Lung (tissue), 12 donors: ENCODE results near the gene RPP25. TPM values are rescaled to one million over a fixed set of nuclear protein-coding genes. Genes with fewer than 3 reads are reported as not detected.

Source experiments
- ATAC-seq: fragments of 200-7000 bp; cut with Tn5 transposase; one replicate; pipeline ENCODE4 v1.9.1; 2020; ENCODE audit warnings: moderate number of reproducible peaks; ENCODE audit not compliant: insufficient read depth, low FRiP score
- DNase-seq, 3 donors: peaks; one replicate each; pipeline ENCODE4 v3.0.0-alpha.2; 2013 to 2017
- H3K27ac ChIP-seq, 2 donors: one replicate each; pipeline ENCODE4 v1.5.1; 2013; ENCODE audit warnings: mild to moderate bottlenecking in 2 of 2, moderate library complexity in 2 of 2, control low read depth in 1 of 2, inconsistent platforms in 1 of 2, low read depth in 1 of 2, low read length in 1 of 2
- H3K27me3 ChIP-seq, 3 donors: one replicate each; pipeline ENCODE4 v1.5.1; 2013; ENCODE audit warnings: low read length in 2 of 3; ENCODE audit not compliant: control insufficient read depth in 3 of 3, insufficient read depth in 3 of 3
- H3K36me3 ChIP-seq, 4 donors: one replicate each; pipeline ENCODE4 v1.5.1; 2013; ENCODE audit warnings: low read length in 4 of 4, mild to moderate bottlenecking in 1 of 4, moderate library complexity in 1 of 4; ENCODE audit not compliant: control insufficient read depth in 4 of 4, insufficient read depth in 4 of 4
- H3K4me1 ChIP-seq, 5 donors: one replicate each; pipeline ENCODE4 v1.5.1; 2013; ENCODE audit warnings: low read length in 5 of 5, mild to moderate bottlenecking in 2 of 5, moderate library complexity in 1 of 5; ENCODE audit not compliant: control insufficient read depth in 5 of 5, insufficient read depth in 5 of 5
- H3K4me3 ChIP-seq: one replicate; pipeline ENCODE4 v1.5.1; 2013; ENCODE audit warnings: mild to moderate bottlenecking, control low read depth, moderate library complexity
- H3K9ac ChIP-seq, 2 donors: one replicate each; pipeline ENCODE4 v1.5.1; 2013; ENCODE audit warnings: low read length in 2 of 2, control low read depth in 1 of 2; ENCODE audit not compliant: insufficient read depth in 1 of 2
- H3K9me3 ChIP-seq, 4 donors: one replicate each; pipeline ENCODE4 v1.5.1; 2013; ENCODE audit warnings: low read length in 3 of 4, mild to moderate bottlenecking in 1 of 4, moderate library complexity in 1 of 4; ENCODE audit not compliant: control insufficient read depth in 4 of 4, insufficient read depth in 3 of 4
- WGBS, 2 donors: extraction: QIAGEN DNeasy Blood & Tissue Kit; methylation state at CpG; one replicate each; pipeline ENCODE4 v1.1.7; 2013; 5-methylcytosine and 5-hydroxymethylcytosine counted together
- polyA plus RNA-seq, 2 donors: library from polyadenylated mRNA; stranded (reverse); fragments of 200-250 nt; gene quantifications; one replicate each; pipeline ENCODE4 v1.2.1, GENCODE V29; 2013
- total RNA-seq, 2 donors: library from RNA; depleted of rRNA in 1 of 2; stranded (reverse); fragments of >200 nt in 1 of 2; gene quantifications; one replicate each; pipeline ENCODE4 v1.2.1, GENCODE V29; 2014 to 2021
- TF ChIP-seq, protein P1 (sequence below): IDR thresholded peaks from 2 replicates; pipeline ENCODE4 v1.5.1; 2012; ENCODE audit warnings: mild to moderate bottlenecking; ENCODE audit errors: control extremely low read depth, extremely low read depth
- donor health status: control.
- donor health status: control.
- donor health status: Bipolar disorder and iron deficiency.
- donor health status: healthy.
- donor health status: DM: yes; HTN: yes; CAD: no.

Gene RPP25
- total and polyA plus RNA-seq, 4 donors, result 3.8 to 15.7 (median 12.6) TPM

DNA sequence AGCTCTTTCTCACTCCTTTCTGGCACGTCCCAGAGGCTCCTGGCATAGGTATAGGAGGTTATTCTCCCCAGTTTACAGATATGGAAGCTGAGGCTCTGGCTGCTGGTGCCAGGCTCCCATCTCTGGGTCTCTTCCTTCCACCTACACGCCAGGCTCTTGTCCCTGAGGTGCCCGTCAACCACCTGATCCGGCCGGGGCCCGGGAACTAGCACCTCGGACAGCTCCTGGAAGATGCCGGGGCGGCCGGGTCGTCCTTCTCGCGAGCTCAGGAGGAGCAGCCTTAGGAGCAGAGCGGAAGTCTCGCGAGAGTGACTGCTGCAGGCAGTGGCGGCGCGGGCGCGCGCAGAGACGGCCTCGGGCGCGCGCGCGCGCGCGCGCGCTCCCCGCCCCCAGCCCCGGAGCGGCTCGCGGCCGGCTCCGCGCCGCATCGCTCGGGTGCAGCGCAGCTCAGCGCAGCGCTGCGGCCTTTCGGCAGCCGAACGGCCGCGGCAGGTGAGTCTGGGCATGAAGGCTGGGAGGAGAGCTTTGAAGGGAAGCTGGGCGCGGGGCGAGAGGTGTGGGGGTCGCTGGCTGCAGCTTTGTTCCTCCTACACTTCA lies 38.7 kb upstream of the RPP25 start, which contains the start of gene SCAMP5:
TSS of gene SCAMP5 (plus strand) at position 382 of the 597 bp plus-strand sequence. CDS start 16,277 bp downstream, outside the sequence.
- H3K9ac ChIP-seq, result peak within 1 kb of the TSS in 1 of 2 donors; percentile 34

DNA sequence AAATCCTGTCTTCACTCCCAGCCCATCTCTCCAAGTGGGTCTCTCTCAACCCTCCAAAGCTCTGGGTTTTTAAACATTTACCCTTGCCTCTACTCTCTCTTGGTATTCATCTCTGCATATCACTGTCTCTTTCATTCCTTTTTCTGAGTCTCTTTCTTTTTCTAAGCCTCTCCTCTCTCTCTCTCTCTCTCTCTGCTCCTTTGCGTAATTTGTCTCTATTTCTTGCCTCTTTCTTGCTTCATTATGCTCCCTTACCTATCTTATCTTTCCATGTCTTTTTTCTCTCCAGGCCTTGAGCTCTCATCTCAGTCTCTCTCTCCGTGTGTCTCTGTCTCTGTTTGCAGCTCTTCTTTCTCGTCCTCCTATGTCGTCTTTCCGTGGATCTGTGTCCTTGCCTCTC lies 38.1 kb upstream of the RPP25 start:
- H3K4me1 ChIP-seq, result peaks cover 0 to 18% (median 7%) of the 10 kb centered on the region in 5 donors
- H3K9me3 ChIP-seq, result no peaks in the 10 kb centered on the region
- no peak for DNase-seq
- no peaks in the 10 kb centered on the region for H3K36me3 ChIP-seq
- H3K27ac ChIP-seq, result no peak overlapping the region
- 50 to 53% methylated on average over 5 of the region's 5 CpGs for WGBS, 2 donors
- no peak overlapping the region for H3K9ac ChIP-seq
- ATAC-seq, result no peak
- peaks cover 0 to 6% (median 0%) of the 10 kb centered on the region in 3 donors for H3K27me3 ChIP-seq
- H3K4me3 ChIP-seq, result no peak overlapping the region
- TF ChIP-seq, protein P1, sequence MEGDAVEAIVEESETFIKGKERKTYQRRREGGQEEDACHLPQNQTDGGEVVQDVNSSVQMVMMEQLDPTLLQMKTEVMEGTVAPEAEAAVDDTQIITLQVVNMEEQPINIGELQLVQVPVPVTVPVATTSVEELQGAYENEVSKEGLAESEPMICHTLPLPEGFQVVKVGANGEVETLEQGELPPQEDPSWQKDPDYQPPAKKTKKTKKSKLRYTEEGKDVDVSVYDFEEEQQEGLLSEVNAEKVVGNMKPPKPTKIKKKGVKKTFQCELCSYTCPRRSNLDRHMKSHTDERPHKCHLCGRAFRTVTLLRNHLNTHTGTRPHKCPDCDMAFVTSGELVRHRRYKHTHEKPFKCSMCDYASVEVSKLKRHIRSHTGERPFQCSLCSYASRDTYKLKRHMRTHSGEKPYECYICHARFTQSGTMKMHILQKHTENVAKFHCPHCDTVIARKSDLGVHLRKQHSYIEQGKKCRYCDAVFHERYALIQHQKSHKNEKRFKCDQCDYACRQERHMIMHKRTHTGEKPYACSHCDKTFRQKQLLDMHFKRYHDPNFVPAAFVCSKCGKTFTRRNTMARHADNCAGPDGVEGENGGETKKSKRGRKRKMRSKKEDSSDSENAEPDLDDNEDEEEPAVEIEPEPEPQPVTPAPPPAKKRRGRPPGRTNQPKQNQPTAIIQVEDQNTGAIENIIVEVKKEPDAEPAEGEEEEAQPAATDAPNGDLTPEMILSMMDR, result no peak

More for the DNA sequence above, 38.7 kb upstream of the RPP25 start, which contains the start of gene SCAMP5:
- peaks cover 0 to 18% (median 7%) of the 10 kb centered on the region in 5 donors for H3K4me1 ChIP-seq
- peak; percentile 93 to 98 (median 95) for DNase-seq
- TF ChIP-seq, protein P1, result no peak
- H3K27ac ChIP-seq, result peak within 1 kb of the TSS in 1 of 2 donors; percentile 13
- ATAC-seq, result peak; percentile 98
- H3K9me3 ChIP-seq, result no peaks in the 10 kb centered on the region
- H3K27me3 ChIP-seq, result peaks cover 0 to 6% (median 0%) of the 10 kb centered on the region in 3 donors
- WGBS, 2 donors, result 1% methylated on average over 54 to 58 of the region's 58 CpGs
- H3K4me3 ChIP-seq, result peak within 1 kb of the TSS; percentile 62
- H3K36me3 ChIP-seq, result no peaks in the 10 kb centered on the region

DNA sequence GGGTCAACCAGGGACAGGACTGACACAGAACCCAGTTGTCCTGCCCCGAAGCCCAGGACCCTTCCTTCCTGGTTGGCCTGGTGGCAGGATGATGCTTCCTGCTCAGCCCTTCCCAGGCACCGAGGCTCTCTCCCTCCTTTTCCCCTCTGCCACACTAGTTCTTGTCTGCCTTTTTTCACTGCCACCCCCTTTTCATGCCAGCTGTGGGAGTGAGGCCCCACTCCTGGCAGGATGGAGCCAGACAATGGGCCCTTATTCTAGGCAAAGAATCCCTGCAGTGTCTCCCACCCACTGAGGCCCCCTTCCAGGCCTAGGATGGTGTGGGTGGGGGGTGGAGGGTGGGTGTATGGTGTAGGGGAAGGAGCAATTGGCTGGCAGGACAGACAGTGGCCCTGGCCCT lies 37.7 kb upstream of the RPP25 start:
- peaks cover 0 to 6% (median 0%) of the 10 kb centered on the region in 3 donors for H3K27me3 ChIP-seq
- 54 to 61% methylated on average over 2 of the region's 2 CpGs for WGBS, 2 donors
- H3K4me3 ChIP-seq, result no peak overlapping the region
- no peak for ATAC-seq
- peaks cover 0 to 18% (median 7%) of the 10 kb centered on the region in 5 donors for H3K4me1 ChIP-seq
- no peak overlapping the region for H3K9ac ChIP-seq
- DNase-seq, result no peak
- no peak overlapping the region for H3K27ac ChIP-seq
- H3K9me3 ChIP-seq, result no peaks in the 10 kb centered on the region
- no peaks in the 10 kb centered on the region for H3K36me3 ChIP-seq
- TF ChIP-seq, protein P1, result no peak
